ENCODE data around the gene ZFYVE26. TPM values are rescaled to one million over a fixed set of nuclear protein-coding genes. Genes with fewer than 3 reads are reported as not detected.

ZFYVE26 gene
- total RNA-seq, 2 donors from 2014 or later = 12.2 to 33.7 TPM

DNA sequence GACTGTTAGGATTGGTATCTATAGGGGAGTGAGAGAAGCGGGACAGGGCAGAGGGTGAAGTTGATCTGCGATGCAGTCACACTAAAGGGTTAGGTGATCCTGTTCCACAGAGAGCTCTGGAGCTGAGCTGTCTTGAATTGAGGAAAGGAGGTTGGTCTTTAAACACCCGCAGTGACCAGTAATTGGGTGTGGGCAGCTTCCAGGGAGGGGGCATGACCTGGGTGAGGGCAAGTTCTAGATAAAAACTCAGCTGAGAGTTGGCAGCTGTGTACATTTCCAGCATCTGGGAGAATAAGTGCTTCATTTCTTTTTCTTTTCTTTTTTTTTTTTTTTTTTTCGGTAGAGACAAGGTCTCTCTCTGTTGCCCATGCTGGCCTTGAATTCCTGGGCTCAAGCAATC is 79.6 kb downstream of the ZFYVE26 start:
- 94% methylated on average over 4 of the region's 4 CpGs for WGBS
- intact Hi-C loops (cut with DNase I) = no loop called here
- DNase-seq (ENCODE audit: low spot score) = no peak

GRCh38 chr14:67735336-67736147 is 80.8 kb downstream of the ZFYVE26 start:
- 91% methylated on average over 10 of the region's 10 CpGs for WGBS
- intact Hi-C loops (cut with DNase I) = no loop called here
- Histone ChIP-seq H3K4me3 (no peak overlapping the region), H3K27me3 (replicated peaks; ENCODE audit: insufficient read depth) (no peaks in the 10 kb centered on the region), H3K4me1 (replicated peaks) (no peaks in the 10 kb centered on the region), H3K36me3 (no peaks in the 10 kb centered on the region), H3K9me3 (no peaks in the 10 kb centered on the region), H3K27ac (no peak overlapping the region)
- DNase-seq (ENCODE audit: low spot score) = no peak
- TF ChIP-seq POLR2AphosphoS5 (IDR thresholded peaks at IDR 0.05) (no peak), POLR2A (IDR thresholded peaks at IDR 0.05) (no peak), CTCF (IDR thresholded peaks at IDR 0.05) (no peak)

More for the DNA sequence above, 79.6 kb downstream of the ZFYVE26 start:
- TF ChIP-seq POLR2AphosphoS5 (IDR thresholded peaks at IDR 0.05) = no peak
- no peak for TF ChIP-seq CTCF (IDR thresholded peaks at IDR 0.05)
- TF ChIP-seq POLR2A (IDR thresholded peaks at IDR 0.05) = no peak
- Histone ChIP-seq H3K27ac (no peak overlapping the region), H3K4me3 (no peak overlapping the region), H3K4me1 (replicated peaks) (no peaks in the 10 kb centered on the region), H3K27me3 (replicated peaks; ENCODE audit: insufficient read depth) (no peaks in the 10 kb centered on the region), H3K36me3 (no peaks in the 10 kb centered on the region), H3K9me3 (no peaks in the 10 kb centered on the region)

DNA sequence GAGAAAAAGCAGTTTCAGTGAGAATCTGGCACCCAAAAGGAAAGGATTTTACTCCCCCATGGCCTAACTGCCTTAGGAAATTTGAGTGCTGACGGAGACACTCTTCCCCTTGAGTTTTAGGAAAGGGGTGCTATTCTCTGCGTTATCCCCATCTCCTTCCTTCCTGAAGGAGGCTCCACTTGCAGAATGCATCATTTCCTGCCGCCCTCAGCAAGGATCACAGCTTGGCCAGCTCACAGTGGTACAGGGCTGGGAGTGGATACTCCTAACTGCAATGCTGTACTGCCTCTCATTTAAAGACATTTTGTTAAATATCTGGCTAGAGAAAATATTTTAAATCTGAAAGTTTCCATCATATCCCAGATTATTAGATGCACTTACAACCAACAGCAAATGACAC is 81.7 kb downstream of the ZFYVE26 start:
- Histone ChIP-seq H3K4me1 (replicated peaks) (no peaks in the 10 kb centered on the region), H3K27me3 (replicated peaks; ENCODE audit: insufficient read depth) (no peaks in the 10 kb centered on the region), H3K4me3 (no peak overlapping the region), H3K9me3 (no peaks in the 10 kb centered on the region), H3K36me3 (no peaks in the 10 kb centered on the region), H3K27ac (no peak overlapping the region)
- intact Hi-C loops (cut with DNase I) = no loop called here
- WGBS = 67% methylated on average over 3 of the region's 3 CpGs
- no peak for TF ChIP-seq POLR2A (IDR thresholded peaks at IDR 0.05)
- no peak for TF ChIP-seq POLR2AphosphoS5 (IDR thresholded peaks at IDR 0.05)
- no peak for DNase-seq (ENCODE audit: low spot score)

DNA sequence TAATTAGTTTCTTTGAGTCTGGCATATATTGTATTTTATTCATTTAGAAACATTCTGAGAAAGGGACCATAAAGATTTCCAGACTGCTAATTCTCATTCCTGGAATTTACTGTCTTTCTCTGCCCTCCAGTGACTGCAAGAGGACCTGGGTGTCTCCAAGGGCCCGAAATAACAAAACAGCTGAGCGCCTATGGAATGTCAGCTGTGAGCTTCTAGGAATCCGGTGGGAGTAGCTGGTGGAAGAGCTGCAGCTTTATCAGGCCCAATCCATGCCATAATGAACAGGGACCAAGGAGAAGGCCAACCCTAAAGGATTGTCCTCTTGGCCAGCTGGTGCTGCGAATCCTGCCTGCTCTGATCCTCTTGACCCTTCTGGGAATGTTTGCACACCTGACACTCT is 82.8 kb downstream of the ZFYVE26 start:
- WGBS = 85% methylated on average over 4 of the region's 4 CpGs
- Histone ChIP-seq H3K4me1 (replicated peaks) (no peaks in the 10 kb centered on the region), H3K27ac (no peak overlapping the region), H3K4me3 (no peak overlapping the region), H3K9me3 (no peaks in the 10 kb centered on the region), H3K27me3 (replicated peaks; ENCODE audit: insufficient read depth) (no peaks in the 10 kb centered on the region), H3K36me3 (no peaks in the 10 kb centered on the region)
- no peak for DNase-seq (ENCODE audit: low spot score)
- intact Hi-C loops (cut with DNase I) = no loop called here
- no peak for TF ChIP-seq POLR2A (IDR thresholded peaks at IDR 0.05)
- no peak for TF ChIP-seq CTCF (IDR thresholded peaks at IDR 0.05)
- TF ChIP-seq POLR2AphosphoS5 (IDR thresholded peaks at IDR 0.05) = no peak

DNA sequence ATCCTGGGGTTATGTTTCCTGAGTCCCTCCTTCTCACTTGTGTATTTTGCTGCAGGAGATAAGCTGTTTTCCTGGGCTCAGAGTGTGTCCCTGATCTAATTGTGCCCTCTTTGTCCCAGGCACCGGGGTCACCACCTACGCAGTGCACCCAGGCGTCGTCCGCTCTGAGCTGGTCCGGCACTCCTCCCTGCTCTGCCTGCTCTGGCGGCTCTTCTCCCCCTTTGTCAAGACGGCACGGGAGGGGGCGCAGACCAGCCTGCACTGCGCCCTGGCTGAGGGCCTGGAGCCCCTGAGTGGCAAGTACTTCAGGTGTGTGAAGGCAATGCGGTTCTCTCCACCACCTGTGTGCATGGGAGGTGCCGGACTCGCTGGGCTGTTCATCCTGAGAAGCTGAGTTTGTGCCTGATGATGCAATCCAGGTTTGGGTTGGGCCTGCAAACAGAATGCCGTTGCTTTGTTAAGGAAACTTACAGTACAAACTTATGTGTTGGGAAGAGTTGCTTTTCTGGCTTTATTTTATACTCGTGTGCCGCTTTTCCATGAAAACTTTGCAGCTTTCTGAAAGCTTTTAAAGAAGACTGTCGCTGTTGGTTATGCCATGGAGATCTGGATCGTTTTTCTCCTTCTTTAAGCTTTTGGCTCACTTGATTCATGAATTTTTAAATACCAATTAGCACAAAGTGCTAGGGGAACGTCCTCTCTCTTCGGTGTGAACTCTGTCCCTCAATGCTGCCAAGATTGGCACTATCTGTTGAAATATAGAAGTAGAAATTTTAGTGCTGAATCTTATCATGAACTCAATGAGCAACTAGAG is 87.1 kb downstream of the ZFYVE26 start:
- H3K4me3 ChIP-seq = no peak overlapping the region
- no peak overlapping the region for H3K27ac ChIP-seq
- 35% methylated on average over 17 of the region's 21 CpGs for WGBS
- DNase-seq (ENCODE audit: low spot score) = peak; percentile 23
- intact Hi-C loops (cut with DNase I) = no loop called here
- TF ChIP-seq POLR2AphosphoS5 (IDR thresholded peaks at IDR 0.05) (no peak), POLR2A (IDR thresholded peaks at IDR 0.05) (no peak), CTCF (IDR thresholded peaks at IDR 0.05) (no peak)
- no peaks in the 10 kb centered on the region for H3K36me3 ChIP-seq
- H3K9me3 ChIP-seq = no peaks in the 10 kb centered on the region
- no peaks in the 10 kb centered on the region for H3K27me3 ChIP-seq (replicated peaks; ENCODE audit: insufficient read depth)
- no peaks in the 10 kb centered on the region for H3K4me1 ChIP-seq (replicated peaks)
